WTC11 (cell line): ENCODE measurements around the gene LEFTY1. TPM values are rescaled to one million over a fixed set of nuclear protein-coding genes. Genes with fewer than 3 reads are reported as not detected.

ENCODE experiments used
- AFF4 ChIP-seq: sonication (generic); formaldehyde crosslinking; IDR thresholded peaks from 2 replicates; pipeline ENCODE4 v1.8.1; 2023; ENCODE audit warnings: mild to moderate bottlenecking, missing genetic modification reagents, borderline replicate concordance
- ARID4B ChIP-seq: sonication (generic); formaldehyde crosslinking; IDR thresholded peaks from 2 replicates; pipeline ENCODE4 v1.8.0; 2023; ENCODE audit warnings: missing genetic modification reagents, mild to moderate bottlenecking, borderline replicate concordance
- ATF3 ChIP-seq: sonication (generic); formaldehyde crosslinking; conservative IDR thresholded peaks from 2 replicates; pipeline ENCODE4 v1.8.1; 2022; ENCODE audit warnings: mild to moderate bottlenecking, missing genetic modification reagents
- ATF6 ChIP-seq: sonication (generic); formaldehyde crosslinking; IDR thresholded peaks from 2 replicates; pipeline ENCODE4 v1.8.1; 2023; ENCODE audit warnings: mild to moderate bottlenecking, missing genetic modification reagents
- CREB1 ChIP-seq: sonication (generic); formaldehyde crosslinking; IDR thresholded peaks from 2 replicates; pipeline ENCODE4 v1.8.0; 2023; ENCODE audit warnings: mild to moderate bottlenecking, missing genetic modification reagents
- ELF4 ChIP-seq: sonication (generic); formaldehyde crosslinking; IDR thresholded peaks from 2 replicates; pipeline ENCODE4 v1.8.1; 2022; ENCODE audit warnings: low read depth, mild to moderate bottlenecking, moderate library complexity, missing genetic modification reagents
- EMX1 ChIP-seq: fragments of 250-450 bp; sonication (Bioruptor Pico); IDR thresholded peaks from 2 replicates; pipeline ENCODE4 v1.8.0; 2021; ENCODE audit warnings: mild to moderate bottlenecking
- ETV6 ChIP-seq: sonication (generic); formaldehyde crosslinking; IDR thresholded peaks from 2 replicates; pipeline ENCODE4 v1.8.1; 2022; ENCODE audit warnings: mild to moderate bottlenecking, missing genetic modification reagents
- FOXJ3 ChIP-seq: sonication (generic); formaldehyde crosslinking; IDR thresholded peaks from 2 replicates; pipeline ENCODE4 v1.9.0; 2021; ENCODE audit warnings: missing genetic modification reagents, mild to moderate bottlenecking, borderline replicate concordance
- GABPB1 ChIP-seq: sonication (generic); formaldehyde crosslinking; IDR thresholded peaks from 2 replicates; pipeline ENCODE4 v1.8.1; 2023; ENCODE audit warnings: mild to moderate bottlenecking, missing genetic modification reagents
- IRF2 ChIP-seq: sonication (generic); formaldehyde crosslinking; IDR thresholded peaks from 2 replicates; pipeline ENCODE4 v1.8.0; 2022; ENCODE audit warnings: low read depth, missing genetic modification reagents, borderline replicate concordance
- JAZF1 ChIP-seq: fragments of 250-450 bp; sonication (Bioruptor Pico); IDR thresholded peaks from 2 replicates; pipeline ENCODE4 v1.9.0; 2021; ENCODE audit warnings: moderate library complexity, mild to moderate bottlenecking, inconsistent platforms
- JUN ChIP-seq: sonication (generic); formaldehyde crosslinking; IDR thresholded peaks from 2 replicates; pipeline ENCODE4 v1.8.0; 2023; ENCODE audit warnings: mild to moderate bottlenecking, missing genetic modification reagents
- MXD4 ChIP-seq: fragments of 250-450 bp; sonication (Bioruptor Pico); IDR thresholded peaks from 2 replicates; pipeline ENCODE4 v1.8.0; 2021; ENCODE audit warnings: mild to moderate bottlenecking, moderate library complexity, borderline replicate concordance
- NFE2L1 ChIP-seq: sonication (generic); formaldehyde crosslinking; IDR thresholded peaks from 2 replicates; pipeline ENCODE4 v1.8.1; 2023; ENCODE audit warnings: missing genetic modification reagents
- NR3C1 ChIP-seq: sonication (generic); formaldehyde crosslinking; conservative IDR thresholded peaks from 2 replicates; pipeline ENCODE4 v1.8.1; 2023; ENCODE audit warnings: low read depth, mild to moderate bottlenecking, missing genetic modification reagents
- OVOL2 ChIP-seq: fragments of 250-450 bp; sonication (Bioruptor Pico); IDR thresholded peaks from 2 replicates; pipeline ENCODE4 v1.9.0; 2021; ENCODE audit warnings: mild to moderate bottlenecking, borderline replicate concordance
- RELA ChIP-seq: sonication (generic); formaldehyde crosslinking; IDR thresholded peaks from 2 replicates; pipeline ENCODE4 v1.8.1; 2022; ENCODE audit warnings: missing genetic modification reagents, mild to moderate bottlenecking, borderline replicate concordance
- STAT6 ChIP-seq: sonication (generic); formaldehyde crosslinking; conservative IDR thresholded peaks from 2 replicates; pipeline ENCODE4 v1.8.1; 2023; ENCODE audit warnings: mild to moderate bottlenecking, low read depth, missing genetic modification reagents, moderate library complexity
- USF2 ChIP-seq: sonication (generic); formaldehyde crosslinking; IDR thresholded peaks from 2 replicates; pipeline ENCODE4 v1.8.1; 2023; ENCODE audit warnings: mild to moderate bottlenecking, missing genetic modification reagents, moderate library complexity
- ZNF416 ChIP-seq: fragments of 250-450 bp; sonication (Bioruptor Pico); IDR thresholded peaks from 2 replicates; pipeline ENCODE4 v1.9.0; 2021; ENCODE audit warnings: mild to moderate bottlenecking, inconsistent platforms
- ZNF423 ChIP-seq: fragments of 250-450 bp; sonication (Bioruptor Pico); IDR thresholded peaks from 2 replicates; pipeline ENCODE4 v2.1.2; 2022; ENCODE audit warnings: mild to moderate bottlenecking, moderate library complexity
- ZNF671 ChIP-seq: fragments of 250-450 bp; sonication (Bioruptor Pico); IDR thresholded peaks from 2 replicates; pipeline ENCODE4 v1.8.0; 2021; ENCODE audit warnings: mild to moderate bottlenecking
- total RNA-seq: library from RNA; stranded (reverse); gene quantifications from 3 replicates; pipeline ENCODE4 v1.2.3, GENCODE V29; 2021
- TF ChIP-seq, protein P1 (sequence below): sonication (generic); formaldehyde crosslinking; IDR thresholded peaks from 2 replicates; pipeline ENCODE4 v1.8.0; 2022; ENCODE audit warnings: mild to moderate bottlenecking, missing genetic modification reagents

The LEFTY1 gene
- total RNA-seq, 1 experiment from 2014 or later = 52.9 TPM

DNA sequence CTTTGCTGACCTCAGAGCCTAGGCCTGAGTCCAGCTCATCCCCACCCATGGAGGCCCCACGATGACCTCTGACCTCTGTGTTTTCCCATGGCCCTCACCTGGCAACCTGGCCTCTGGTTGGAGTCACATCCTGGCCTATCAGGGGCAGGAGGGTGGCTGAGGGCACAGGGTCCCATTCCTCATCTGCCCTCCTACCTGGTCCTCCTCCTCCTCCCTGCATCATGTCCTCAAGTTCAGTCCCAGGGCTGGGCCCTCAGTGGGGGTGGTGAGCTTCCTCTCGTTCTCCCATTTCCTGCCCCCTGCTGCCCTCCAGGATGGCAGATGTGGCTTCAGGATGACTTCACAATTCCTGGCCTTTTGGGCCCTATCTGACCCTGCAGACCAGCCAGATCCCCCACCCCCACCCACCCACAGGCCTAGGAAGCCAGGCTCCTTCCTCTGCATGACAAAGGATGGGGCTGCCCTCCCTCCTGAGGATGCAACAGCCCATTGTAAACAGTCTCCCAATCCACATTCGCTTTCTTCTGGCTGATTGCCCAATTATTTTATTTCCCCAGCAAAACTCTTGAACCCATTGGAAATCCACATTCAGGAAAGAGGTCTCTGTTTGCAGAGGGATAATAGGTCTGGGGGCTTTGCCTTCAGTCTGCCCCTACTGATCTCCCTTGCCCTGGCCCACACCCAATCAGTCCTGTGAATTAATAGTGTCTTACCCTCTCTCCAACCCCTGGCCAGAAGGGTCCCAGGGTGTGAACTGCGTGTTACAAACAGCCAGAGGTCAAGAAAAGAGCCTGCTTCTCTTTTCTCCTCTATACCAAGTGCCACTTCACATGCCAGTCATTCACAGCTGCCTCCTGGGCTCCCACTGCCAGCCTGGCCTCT lies 10.3 kb upstream of the LEFTY1 start (continued):
- no peak for TF ChIP-seq IRF2 (CRISPR knock-in tag)
- TF ChIP-seq MXD4 (CRISPR knock-in tag) = no peak
- TF ChIP-seq ATF3 (CRISPR knock-in tag) = no peak
- TF ChIP-seq OVOL2 (CRISPR knock-in tag) = no peak
- no peak for TF ChIP-seq AFF4
- TF ChIP-seq ZNF423 (CRISPR knock-in tag) = peak; percentile 72
- no peak for TF ChIP-seq NR3C1 (CRISPR knock-in tag)
- no peak for TF ChIP-seq EMX1
- no peak for TF ChIP-seq FOXJ3 (CRISPR knock-in tag)
- TF ChIP-seq, protein P1, sequence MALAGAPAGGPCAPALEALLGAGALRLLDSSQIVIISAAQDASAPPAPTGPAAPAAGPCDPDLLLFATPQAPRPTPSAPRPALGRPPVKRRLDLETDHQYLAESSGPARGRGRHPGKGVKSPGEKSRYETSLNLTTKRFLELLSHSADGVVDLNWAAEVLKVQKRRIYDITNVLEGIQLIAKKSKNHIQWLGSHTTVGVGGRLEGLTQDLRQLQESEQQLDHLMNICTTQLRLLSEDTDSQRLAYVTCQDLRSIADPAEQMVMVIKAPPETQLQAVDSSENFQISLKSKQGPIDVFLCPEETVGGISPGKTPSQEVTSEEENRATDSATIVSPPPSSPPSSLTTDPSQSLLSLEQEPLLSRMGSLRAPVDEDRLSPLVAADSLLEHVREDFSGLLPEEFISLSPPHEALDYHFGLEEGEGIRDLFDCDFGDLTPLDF (CRISPR knock-in tag) = no peak
- TF ChIP-seq GABPB1 = no peak
- TF ChIP-seq RELA (CRISPR knock-in tag) = no peak
- no peak for TF ChIP-seq ZNF671 (CRISPR knock-in tag)
- peak; percentile 33; the same call in 1 of the 2 replicates for TF ChIP-seq ETV6 (CRISPR knock-in tag)
- no peak for TF ChIP-seq JUN (CRISPR knock-in tag)
- no peak for TF ChIP-seq STAT6 (CRISPR knock-in tag)
- TF ChIP-seq NFE2L1 (CRISPR knock-in tag) = peak; percentile 94
- TF ChIP-seq ARID4B = no peak
- TF ChIP-seq ELF4 = no peak
- 0 out of 2 replicates have a peak, but pooled peaks have one; percentile 6 for TF ChIP-seq USF2 (CRISPR knock-in tag)
- no peak for TF ChIP-seq ZNF416
- no peak for TF ChIP-seq JAZF1 (CRISPR knock-in tag)
- no peak for TF ChIP-seq CREB1
- no peak for TF ChIP-seq ATF6 (CRISPR knock-in tag)
